ENCODE measurements around the gene LINC01488. TPM values are rescaled to one million over a fixed set of nuclear protein-coding genes. Genes with fewer than 3 reads are reported as not detected.

Gene LINC01488
- total and polyA plus RNA-seq, 9 of the 15 experiments (the other 6 are each of a cell fraction or from before 2014, with no cell fraction given): not detected

DNA sequence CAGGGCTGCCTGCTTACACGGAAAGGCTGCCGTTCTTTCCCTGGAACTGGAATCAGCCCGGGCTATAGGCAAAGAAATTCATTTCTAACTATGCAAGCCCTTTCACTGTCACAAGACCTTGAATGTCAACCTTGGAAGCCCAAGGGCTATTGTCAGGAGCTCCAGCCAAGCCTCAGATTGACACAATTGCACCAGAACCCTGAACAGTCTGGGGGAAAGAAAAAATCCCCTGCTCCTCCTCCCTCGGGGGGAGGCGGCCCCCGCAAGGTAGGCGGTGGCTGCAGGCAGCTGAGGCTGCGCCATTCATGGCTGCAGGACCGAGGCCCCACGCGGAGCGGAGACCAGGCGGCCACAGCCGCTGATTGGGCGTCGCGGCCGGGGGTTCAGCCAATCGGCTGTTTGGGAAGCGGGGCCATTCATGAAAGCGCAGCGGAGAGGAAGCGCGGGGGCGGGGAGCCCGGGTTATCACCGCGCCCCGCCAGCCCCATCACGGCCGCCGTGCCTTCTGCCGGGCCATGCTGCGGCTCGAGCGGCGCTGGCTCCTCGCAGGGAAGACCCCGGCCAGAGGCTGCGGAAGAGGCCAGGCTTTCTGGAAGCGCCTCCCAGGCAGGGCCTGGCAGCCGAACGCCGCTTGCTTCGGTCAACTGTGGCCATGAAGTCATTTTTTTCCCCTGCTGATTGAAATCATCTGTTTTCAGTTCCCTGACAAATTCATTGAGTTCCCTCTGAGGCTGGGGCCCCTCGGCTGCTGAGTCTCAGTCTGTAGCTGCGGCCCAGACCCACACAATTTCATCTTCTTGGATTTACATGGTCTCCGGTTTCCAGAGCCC is 38.1 kb upstream of the LINC01488 start (continued):
- TF ChIP-seq, protein P1, sequence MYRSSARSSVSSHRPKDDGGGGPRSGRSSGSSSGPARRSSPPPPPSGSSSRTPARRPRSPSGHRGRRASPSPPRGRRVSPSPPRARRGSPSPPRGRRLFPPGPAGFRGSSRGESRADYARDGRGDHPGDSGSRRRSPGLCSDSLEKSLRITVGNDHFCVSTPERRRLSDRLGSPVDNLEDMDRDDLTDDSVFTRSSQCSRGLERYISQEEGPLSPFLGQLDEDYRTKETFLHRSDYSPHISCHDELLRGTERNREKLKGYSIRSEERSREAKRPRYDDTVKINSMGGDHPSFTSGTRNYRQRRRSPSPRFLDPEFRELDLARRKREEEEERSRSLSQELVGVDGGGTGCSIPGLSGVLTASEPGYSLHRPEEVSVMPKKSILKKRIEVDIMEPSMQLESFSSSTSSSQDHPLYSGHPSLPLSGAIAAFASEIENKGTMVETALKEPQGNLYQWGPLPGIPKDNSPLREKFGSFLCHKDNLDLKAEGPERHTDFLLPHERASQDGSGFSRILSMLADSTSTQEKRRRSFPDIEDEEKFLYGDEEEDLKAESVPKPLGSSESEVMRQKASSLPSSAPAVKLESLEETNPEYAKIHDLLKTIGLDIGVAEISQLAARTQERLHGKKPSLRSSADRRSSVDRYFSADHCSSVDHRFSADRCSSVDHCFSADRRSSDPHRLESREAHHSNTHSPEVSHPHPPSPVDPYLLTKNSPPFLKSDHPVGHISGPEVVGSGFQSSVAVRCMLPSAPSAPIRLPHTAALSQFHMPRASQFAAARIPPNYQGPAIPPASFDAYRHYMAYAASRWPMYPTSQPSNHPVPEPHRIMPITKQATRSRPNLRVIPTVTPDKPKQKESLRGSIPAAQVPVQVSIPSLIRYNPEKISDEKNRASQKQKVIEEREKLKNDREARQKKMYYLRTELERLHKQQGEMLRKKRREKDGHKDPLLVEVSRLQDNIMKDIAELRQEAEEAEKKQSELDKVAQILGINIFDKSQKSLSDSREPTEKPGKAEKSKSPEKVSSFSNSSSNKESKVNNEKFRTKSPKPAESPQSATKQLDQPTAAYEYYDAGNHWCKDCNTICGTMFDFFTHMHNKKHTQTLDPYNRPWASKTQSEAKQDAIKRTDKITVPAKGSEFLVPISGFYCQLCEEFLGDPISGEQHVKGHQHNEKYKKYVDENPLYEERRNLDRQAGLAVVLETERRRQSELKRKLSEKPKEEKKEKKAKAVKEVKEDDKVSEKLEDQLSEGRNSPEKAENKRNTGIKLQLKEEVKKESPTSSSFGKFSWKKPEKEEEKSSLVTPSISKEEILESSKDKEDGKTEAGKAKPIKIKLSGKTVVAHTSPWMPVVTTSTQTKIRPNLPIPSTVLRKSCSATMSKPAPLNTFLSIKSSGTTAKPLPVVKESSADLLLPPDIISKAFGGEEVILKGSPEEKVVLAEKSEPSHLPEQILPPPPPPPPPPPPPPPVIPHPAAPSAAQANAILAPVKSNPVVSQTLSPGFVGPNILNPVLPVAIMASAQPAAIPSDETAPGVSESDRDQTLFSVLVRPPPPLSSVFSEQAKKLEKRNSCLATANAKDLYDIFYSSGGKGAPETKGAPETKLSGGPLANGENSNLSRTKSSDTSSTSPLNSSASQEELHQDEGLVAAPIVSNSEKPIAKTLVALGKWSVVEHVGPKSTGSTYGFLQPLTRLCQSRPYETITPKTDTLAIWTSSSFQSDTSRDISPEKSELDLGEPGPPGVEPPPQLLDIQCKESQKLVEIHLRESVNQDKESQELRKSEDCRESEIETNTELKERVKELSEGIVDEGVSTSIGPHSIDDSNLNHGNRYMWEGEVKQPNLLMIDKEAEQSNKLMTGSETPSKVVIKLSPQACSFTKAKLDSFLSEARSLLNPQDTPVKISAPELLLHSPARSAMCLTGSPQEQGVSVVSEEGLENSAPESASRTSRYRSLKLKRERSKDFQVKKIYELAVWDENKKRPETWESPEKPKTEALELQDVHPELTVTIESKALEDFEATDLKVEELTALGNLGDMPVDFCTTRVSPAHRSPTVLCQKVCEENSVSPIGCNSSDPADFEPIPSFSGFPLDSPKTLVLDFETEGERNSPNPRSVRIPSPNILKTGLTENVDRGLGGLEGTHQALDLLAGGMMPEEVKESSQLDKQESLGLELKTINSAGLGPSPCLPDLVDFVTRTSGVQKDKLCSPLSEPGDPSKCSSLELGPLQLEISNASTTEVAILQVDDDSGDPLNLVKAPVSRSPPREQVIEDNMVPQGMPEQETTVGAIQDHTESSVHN (IDR thresholded peaks at IDR 0.05; ENCODE audit: borderline replicate concordance in 1 of 2, low read depth in 1 of 2): no peak
- TF ChIP-seq MBD2 (IDR thresholded peaks at IDR 0.05; ENCODE audit: borderline replicate concordance, low read depth): 0 out of 2 replicates have a peak, but pooled peaks have one; percentile 49
- TF ChIP-seq SMARCA4 (IDR thresholded peaks at IDR 0.05): no peak
- peak; percentile 97 for TF ChIP-seq EGR1 (conservative IDR thresholded peaks at IDR 0.05)
- no peak for TF ChIP-seq SMAD2 (IDR thresholded peaks at IDR 0.05; ENCODE audit: low read depth, low read length)
- TF ChIP-seq, protein P2, sequence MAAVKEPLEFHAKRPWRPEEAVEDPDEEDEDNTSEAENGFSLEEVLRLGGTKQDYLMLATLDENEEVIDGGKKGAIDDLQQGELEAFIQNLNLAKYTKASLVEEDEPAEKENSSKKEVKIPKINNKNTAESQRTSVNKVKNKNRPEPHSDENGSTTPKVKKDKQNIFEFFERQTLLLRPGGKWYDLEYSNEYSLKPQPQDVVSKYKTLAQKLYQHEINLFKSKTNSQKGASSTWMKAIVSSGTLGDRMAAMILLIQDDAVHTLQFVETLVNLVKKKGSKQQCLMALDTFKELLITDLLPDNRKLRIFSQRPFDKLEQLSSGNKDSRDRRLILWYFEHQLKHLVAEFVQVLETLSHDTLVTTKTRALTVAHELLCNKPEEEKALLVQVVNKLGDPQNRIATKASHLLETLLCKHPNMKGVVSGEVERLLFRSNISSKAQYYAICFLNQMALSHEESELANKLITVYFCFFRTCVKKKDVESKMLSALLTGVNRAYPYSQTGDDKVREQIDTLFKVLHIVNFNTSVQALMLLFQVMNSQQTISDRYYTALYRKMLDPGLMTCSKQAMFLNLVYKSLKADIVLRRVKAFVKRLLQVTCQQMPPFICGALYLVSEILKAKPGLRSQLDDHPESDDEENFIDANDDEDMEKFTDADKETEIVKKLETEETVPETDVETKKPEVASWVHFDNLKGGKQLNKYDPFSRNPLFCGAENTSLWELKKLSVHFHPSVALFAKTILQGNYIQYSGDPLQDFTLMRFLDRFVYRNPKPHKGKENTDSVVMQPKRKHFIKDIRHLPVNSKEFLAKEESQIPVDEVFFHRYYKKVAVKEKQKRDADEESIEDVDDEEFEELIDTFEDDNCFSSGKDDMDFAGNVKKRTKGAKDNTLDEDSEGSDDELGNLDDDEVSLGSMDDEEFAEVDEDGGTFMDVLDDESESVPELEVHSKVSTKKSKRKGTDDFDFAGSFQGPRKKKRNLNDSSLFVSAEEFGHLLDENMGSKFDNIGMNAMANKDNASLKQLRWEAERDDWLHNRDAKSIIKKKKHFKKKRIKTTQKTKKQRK (IDR thresholded peaks at IDR 0.05; ENCODE audit: borderline replicate concordance, low read depth, low read length): no peak
- TF ChIP-seq, protein P3, sequence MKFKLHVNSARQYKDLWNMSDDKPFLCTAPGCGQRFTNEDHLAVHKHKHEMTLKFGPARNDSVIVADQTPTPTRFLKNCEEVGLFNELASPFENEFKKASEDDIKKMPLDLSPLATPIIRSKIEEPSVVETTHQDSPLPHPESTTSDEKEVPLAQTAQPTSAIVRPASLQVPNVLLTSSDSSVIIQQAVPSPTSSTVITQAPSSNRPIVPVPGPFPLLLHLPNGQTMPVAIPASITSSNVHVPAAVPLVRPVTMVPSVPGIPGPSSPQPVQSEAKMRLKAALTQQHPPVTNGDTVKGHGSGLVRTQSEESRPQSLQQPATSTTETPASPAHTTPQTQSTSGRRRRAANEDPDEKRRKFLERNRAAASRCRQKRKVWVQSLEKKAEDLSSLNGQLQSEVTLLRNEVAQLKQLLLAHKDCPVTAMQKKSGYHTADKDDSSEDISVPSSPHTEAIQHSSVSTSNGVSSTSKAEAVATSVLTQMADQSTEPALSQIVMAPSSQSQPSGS (CRISPR knock-in tag; IDR thresholded peaks at IDR 0.05): no peak
- no peak for TF ChIP-seq ZNF57 (CRISPR knock-in tag; IDR thresholded peaks at IDR 0.05)
- TF ChIP-seq LARP7 (IDR thresholded peaks at IDR 0.05): no peak
- TF ChIP-seq TAF9B (IDR thresholded peaks at IDR 0.05; ENCODE audit: partially characterized antibody): peak; percentile 50

Data from K562 (cell line).